ENCODE data around the gene CEP112. TPM values are rescaled to one million over a fixed set of nuclear protein-coding genes. Genes with fewer than 3 reads are reported as not detected.

The CEP112 gene
- total RNA-seq, 1 experiment from 2014 or later: 6.1 TPM

DNA sequence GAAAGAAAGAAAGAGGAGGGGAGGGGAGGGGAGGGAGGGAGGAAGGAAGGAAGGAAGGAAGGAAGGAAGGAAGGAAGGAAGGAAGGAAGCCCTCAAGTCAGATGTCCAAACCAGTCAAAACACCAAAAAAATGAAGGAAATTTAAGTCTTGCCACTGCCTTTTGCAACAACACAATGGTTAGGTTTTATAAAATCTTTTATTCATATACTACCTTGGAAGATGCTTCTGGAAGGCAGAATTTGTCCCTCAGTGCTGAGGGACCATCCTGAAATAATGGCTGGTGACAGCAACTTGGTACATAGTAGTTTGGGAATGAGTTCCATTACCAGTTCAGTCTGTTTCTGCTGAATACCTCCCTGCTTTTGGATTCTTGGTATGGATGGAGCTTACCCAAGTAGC, 29.4 kb upstream of the CEP112 start:
- ATAC-seq (no peak), DNase-seq (ENCODE audit: low spot score) (no peak)
- ChIA-PET POLR2A (no interaction called here), CTCF (no interaction called here)
- Mint-ChIP-seq H3K9me3 (no peaks in the 10 kb centered on the region), H3K36me3 (no peaks in the 10 kb centered on the region), H3K4me1 (no peaks in the 10 kb centered on the region), H3K27ac (no peak overlapping the region), H3K27me3 (ENCODE audit: low read depth) (peaks cover 2% of the 10 kb centered on the region), H3K4me3 (no peak overlapping the region)
- TF ChIP-seq TEAD4 (CRISPR knock-in tag; IDR thresholded peaks at IDR 0.05): no peak

DNA sequence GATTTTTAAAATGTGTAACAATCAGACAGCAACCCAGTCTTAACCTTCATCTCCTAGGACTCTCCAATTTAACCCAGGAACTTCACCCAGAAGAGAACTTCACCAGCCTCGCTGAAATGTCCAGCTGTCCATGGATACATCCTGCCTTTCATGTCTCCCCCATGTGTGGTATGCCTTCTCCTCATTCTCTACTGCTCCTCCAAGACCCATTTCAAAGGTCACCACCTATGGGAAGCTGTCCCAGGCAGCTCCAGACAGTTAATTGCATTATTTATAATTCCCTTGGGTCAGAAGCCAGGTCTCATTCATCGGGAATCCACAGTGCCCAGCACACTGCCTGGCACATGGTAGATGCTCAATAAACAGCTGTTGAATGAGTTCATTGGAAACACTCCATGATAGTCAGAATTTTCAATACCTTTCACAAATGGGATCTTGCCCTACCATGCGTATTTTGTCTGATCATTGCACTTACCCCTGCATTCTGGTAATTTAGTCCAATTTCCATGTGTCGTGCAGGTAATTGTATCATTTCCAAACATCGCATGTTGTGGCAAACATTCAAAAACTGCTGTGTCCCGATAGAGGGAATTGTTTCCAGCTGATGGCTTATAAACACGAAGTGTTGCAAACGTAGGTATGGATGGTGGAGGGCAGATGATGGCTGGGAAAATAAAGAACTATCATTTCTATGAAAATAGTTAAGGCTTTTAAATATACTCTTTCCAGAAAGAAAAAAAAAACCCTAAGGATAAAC, 28.3 kb upstream of the CEP112 start:
- Mint-ChIP-seq H3K36me3 (no peaks in the 10 kb centered on the region), H3K4me1 (no peaks in the 10 kb centered on the region), H3K27me3 (ENCODE audit: low read depth) (peaks cover 2% of the 10 kb centered on the region), H3K27ac (no peak overlapping the region), H3K4me3 (no peak overlapping the region), H3K9me3 (no peaks in the 10 kb centered on the region)
- DNase-seq (ENCODE audit: low spot score): no peak
- ChIA-PET POLR2A (no interaction called here), CTCF (no interaction called here)
- TF ChIP-seq, protein P1, sequence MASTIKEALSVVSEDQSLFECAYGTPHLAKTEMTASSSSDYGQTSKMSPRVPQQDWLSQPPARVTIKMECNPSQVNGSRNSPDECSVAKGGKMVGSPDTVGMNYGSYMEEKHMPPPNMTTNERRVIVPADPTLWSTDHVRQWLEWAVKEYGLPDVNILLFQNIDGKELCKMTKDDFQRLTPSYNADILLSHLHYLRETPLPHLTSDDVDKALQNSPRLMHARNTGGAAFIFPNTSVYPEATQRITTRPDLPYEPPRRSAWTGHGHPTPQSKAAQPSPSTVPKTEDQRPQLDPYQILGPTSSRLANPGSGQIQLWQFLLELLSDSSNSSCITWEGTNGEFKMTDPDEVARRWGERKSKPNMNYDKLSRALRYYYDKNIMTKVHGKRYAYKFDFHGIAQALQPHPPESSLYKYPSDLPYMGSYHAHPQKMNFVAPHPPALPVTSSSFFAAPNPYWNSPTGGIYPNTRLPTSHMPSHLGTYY (CRISPR knock-in tag; IDR thresholded peaks at IDR 0.05): no peak
- TF ChIP-seq, protein P2, sequence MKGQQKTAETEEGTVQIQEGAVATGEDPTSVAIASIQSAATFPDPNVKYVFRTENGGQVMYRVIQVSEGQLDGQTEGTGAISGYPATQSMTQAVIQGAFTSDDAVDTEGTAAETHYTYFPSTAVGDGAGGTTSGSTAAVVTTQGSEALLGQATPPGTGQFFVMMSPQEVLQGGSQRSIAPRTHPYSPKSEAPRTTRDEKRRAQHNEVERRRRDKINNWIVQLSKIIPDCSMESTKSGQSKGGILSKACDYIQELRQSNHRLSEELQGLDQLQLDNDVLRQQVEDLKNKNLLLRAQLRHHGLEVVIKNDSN (CRISPR knock-in tag; IDR thresholded peaks at IDR 0.05): no peak
- TF ChIP-seq CREM (CRISPR knock-in tag; IDR thresholded peaks at IDR 0.05): no peak
- TF ChIP-seq, protein P3, sequence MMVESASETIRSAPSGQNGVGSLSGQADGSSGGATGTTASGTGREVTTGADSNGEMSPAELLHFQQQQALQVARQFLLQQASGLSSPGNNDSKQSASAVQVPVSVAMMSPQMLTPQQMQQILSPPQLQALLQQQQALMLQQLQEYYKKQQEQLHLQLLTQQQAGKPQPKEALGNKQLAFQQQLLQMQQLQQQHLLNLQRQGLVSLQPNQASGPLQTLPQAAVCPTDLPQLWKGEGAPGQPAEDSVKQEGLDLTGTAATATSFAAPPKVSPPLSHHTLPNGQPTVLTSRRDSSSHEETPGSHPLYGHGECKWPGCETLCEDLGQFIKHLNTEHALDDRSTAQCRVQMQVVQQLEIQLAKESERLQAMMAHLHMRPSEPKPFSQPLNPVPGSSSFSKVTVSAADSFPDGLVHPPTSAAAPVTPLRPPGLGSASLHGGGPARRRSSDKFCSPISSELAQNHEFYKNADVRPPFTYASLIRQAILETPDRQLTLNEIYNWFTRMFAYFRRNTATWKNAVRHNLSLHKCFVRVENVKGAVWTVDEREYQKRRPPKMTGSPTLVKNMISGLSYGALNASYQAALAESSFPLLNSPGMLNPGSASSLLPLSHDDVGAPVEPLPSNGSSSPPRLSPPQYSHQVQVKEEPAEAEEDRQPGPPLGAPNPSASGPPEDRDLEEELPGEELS (CRISPR knock-in tag; IDR thresholded peaks at IDR 0.05): no peak
- no peak for TF ChIP-seq HMGA2 (CRISPR knock-in tag; IDR thresholded peaks at IDR 0.05)
- no peak for TF ChIP-seq ZNF671 (CRISPR knock-in tag; IDR thresholded peaks at IDR 0.05)
- TF ChIP-seq, protein P4, sequence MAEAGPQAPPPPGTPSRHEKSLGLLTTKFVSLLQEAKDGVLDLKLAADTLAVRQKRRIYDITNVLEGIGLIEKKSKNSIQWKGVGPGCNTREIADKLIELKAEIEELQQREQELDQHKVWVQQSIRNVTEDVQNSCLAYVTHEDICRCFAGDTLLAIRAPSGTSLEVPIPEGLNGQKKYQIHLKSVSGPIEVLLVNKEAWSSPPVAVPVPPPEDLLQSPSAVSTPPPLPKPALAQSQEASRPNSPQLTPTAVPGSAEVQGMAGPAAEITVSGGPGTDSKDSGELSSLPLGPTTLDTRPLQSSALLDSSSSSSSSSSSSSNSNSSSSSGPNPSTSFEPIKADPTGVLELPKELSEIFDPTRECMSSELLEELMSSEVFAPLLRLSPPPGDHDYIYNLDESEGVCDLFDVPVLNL (CRISPR knock-in tag; IDR thresholded peaks at IDR 0.05; ENCODE audit: borderline replicate concordance, low read depth): no peak
- no peak for TF ChIP-seq MYBL2 (CRISPR knock-in tag; IDR thresholded peaks at IDR 0.05)
- TF ChIP-seq, protein P5, sequence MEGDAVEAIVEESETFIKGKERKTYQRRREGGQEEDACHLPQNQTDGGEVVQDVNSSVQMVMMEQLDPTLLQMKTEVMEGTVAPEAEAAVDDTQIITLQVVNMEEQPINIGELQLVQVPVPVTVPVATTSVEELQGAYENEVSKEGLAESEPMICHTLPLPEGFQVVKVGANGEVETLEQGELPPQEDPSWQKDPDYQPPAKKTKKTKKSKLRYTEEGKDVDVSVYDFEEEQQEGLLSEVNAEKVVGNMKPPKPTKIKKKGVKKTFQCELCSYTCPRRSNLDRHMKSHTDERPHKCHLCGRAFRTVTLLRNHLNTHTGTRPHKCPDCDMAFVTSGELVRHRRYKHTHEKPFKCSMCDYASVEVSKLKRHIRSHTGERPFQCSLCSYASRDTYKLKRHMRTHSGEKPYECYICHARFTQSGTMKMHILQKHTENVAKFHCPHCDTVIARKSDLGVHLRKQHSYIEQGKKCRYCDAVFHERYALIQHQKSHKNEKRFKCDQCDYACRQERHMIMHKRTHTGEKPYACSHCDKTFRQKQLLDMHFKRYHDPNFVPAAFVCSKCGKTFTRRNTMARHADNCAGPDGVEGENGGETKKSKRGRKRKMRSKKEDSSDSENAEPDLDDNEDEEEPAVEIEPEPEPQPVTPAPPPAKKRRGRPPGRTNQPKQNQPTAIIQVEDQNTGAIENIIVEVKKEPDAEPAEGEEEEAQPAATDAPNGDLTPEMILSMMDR (IDR thresholded peaks at IDR 0.05): no peak
- TF ChIP-seq, protein P6, sequence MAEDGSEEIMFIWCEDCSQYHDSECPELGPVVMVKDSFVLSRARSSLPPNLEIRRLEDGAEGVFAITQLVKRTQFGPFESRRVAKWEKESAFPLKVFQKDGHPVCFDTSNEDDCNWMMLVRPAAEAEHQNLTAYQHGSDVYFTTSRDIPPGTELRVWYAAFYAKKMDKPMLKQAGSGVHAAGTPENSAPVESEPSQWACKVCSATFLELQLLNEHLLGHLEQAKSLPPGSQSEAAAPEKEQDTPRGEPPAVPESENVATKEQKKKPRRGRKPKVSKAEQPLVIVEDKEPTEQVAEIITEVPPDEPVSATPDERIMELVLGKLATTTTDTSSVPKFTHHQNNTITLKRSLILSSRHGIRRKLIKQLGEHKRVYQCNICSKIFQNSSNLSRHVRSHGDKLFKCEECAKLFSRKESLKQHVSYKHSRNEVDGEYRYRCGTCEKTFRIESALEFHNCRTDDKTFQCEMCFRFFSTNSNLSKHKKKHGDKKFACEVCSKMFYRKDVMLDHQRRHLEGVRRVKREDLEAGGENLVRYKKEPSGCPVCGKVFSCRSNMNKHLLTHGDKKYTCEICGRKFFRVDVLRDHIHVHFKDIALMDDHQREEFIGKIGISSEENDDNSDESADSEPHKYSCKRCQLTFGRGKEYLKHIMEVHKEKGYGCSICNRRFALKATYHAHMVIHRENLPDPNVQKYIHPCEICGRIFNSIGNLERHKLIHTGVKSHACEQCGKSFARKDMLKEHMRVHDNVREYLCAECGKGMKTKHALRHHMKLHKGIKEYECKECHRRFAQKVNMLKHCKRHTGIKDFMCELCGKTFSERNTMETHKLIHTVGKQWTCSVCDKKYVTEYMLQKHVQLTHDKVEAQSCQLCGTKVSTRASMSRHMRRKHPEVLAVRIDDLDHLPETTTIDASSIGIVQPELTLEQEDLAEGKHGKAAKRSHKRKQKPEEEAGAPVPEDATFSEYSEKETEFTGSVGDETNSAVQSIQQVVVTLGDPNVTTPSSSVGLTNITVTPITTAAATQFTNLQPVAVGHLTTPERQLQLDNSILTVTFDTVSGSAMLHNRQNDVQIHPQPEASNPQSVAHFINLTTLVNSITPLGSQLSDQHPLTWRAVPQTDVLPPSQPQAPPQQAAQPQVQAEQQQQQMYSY (CRISPR knock-in tag; IDR thresholded peaks at IDR 0.05): no peak
- no peak for TF ChIP-seq ZNF121 (CRISPR knock-in tag; IDR thresholded peaks at IDR 0.05)
- TF ChIP-seq JAZF1 (CRISPR knock-in tag; IDR thresholded peaks at IDR 0.05): no peak
- TF ChIP-seq, protein P7, sequence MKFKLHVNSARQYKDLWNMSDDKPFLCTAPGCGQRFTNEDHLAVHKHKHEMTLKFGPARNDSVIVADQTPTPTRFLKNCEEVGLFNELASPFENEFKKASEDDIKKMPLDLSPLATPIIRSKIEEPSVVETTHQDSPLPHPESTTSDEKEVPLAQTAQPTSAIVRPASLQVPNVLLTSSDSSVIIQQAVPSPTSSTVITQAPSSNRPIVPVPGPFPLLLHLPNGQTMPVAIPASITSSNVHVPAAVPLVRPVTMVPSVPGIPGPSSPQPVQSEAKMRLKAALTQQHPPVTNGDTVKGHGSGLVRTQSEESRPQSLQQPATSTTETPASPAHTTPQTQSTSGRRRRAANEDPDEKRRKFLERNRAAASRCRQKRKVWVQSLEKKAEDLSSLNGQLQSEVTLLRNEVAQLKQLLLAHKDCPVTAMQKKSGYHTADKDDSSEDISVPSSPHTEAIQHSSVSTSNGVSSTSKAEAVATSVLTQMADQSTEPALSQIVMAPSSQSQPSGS (CRISPR knock-in tag; IDR thresholded peaks at IDR 0.05; ENCODE audit: borderline replicate concordance, low read depth): no peak
- no peak for TF ChIP-seq FOXJ3 (CRISPR knock-in tag; IDR thresholded peaks at IDR 0.05; ENCODE audit: borderline replicate concordance)
- TF ChIP-seq JUN (CRISPR knock-in tag; IDR thresholded peaks at IDR 0.05): no peak
- TF ChIP-seq RORB (CRISPR knock-in tag; IDR thresholded peaks at IDR 0.05): no peak
- ATAC-seq: no peak

Measured in WTC11 (cell line).